Measurements from ENCODE around the gene RHOC.

The RHOC gene

DNA sequence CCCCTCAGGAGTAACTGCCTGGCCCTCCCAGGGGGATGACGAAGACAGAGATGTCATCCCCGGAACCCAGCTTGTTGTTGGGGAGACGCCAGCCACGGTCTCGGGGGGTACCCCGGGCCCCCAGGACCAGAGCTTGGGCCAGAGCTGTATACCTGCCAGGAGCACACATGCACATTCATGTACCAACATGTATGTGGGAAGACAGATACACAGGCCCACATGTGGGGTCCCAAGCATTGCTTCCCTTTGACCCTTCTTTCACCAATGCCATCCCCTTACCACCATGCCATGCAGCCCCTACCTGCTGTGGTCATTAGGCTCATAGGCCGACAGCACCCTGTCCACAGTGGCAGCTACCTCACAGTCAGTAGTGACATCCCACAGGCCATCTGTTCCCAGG is 3.2 kb upstream of the RHOC start:
- H3K27ac Mint-ChIP-seq: no peak overlapping the region
- TF ChIP-seq, protein P1, sequence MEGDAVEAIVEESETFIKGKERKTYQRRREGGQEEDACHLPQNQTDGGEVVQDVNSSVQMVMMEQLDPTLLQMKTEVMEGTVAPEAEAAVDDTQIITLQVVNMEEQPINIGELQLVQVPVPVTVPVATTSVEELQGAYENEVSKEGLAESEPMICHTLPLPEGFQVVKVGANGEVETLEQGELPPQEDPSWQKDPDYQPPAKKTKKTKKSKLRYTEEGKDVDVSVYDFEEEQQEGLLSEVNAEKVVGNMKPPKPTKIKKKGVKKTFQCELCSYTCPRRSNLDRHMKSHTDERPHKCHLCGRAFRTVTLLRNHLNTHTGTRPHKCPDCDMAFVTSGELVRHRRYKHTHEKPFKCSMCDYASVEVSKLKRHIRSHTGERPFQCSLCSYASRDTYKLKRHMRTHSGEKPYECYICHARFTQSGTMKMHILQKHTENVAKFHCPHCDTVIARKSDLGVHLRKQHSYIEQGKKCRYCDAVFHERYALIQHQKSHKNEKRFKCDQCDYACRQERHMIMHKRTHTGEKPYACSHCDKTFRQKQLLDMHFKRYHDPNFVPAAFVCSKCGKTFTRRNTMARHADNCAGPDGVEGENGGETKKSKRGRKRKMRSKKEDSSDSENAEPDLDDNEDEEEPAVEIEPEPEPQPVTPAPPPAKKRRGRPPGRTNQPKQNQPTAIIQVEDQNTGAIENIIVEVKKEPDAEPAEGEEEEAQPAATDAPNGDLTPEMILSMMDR (IDR thresholded peaks at IDR 0.05): no peak
- peaks cover 51% of the 10 kb centered on the region for H3K27me3 Mint-ChIP-seq (ENCODE audit: low read depth, poor library complexity)
- no peak for DNase-seq
- H3K4me3 Mint-ChIP-seq: no peak overlapping the region
- H3K9me3 Mint-ChIP-seq: no peaks in the 10 kb centered on the region
- H3K36me3 Mint-ChIP-seq (ENCODE audit: low read depth): no peaks in the 10 kb centered on the region
- H3K4me1 Mint-ChIP-seq: peaks cover 52% of the 10 kb centered on the region

DNA sequence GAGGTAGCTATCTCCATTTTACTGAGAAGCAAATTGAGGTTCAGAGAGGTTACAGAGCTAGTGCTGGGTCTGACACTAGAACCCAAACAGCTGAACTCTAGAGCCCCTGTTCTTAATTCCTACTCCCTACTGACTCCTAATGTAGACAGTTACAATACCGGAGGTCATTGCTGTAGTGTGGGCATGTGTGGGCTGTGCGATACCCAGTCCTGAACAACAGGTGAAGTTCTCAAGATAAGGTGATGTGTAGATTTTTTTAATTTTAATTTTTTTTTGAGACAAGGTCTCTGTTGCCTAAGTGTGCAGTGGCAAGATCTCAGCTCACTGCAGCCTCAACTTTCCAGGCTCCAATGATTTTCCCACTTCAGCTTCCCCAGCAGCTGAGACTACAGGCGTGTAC is 1.6 kb upstream of the RHOC start:
- H3K27me3 Mint-ChIP-seq (ENCODE audit: low read depth, poor library complexity): peaks cover 39% of the 10 kb centered on the region
- no peaks in the 10 kb centered on the region for H3K36me3 Mint-ChIP-seq (ENCODE audit: low read depth)
- no peak for DNase-seq
- peak overlapping the region; percentile 11 for H3K4me3 Mint-ChIP-seq
- H3K9me3 Mint-ChIP-seq: no peaks in the 10 kb centered on the region
- TF ChIP-seq, protein P1 (IDR thresholded peaks at IDR 0.05): no peak
- peaks cover 57% of the 10 kb centered on the region for H3K4me1 Mint-ChIP-seq
- H3K27ac Mint-ChIP-seq: no peak overlapping the region

DNA sequence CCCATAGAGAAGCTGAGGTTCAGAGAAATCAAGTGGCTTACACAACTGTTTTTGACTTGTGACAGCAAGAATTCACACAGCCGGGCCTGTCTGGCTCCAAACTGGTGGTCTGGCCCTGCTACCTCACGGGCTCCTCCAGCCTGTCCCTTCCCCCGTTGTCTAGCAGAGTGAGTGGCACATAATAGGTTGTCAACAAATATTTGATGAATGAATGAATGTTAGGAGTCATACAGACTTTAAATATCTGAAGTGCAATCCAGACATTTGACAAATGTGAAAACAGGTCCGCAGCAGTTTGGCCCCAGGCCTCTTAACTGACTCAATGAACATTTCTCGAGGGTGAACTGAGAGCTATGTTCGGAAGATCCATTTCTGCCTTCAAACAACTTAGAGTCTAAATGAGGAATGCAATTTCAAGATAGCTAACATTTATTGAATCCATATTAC is 1.1 kb upstream of the RHOC start:
- Mint-ChIP-seq H3K9me3 (no peaks in the 10 kb centered on the region), H3K36me3 (ENCODE audit: low read depth) (peaks cover 2% of the 10 kb centered on the region), H3K4me3 (peak overlapping the region; percentile 83), H3K27ac (no peak overlapping the region), H3K4me1 (peaks cover 61% of the 10 kb centered on the region), H3K27me3 (ENCODE audit: low read depth, poor library complexity) (peaks cover 34% of the 10 kb centered on the region)
- TF ChIP-seq, protein P1 (IDR thresholded peaks at IDR 0.05): no peak
- no peak for DNase-seq

- H3K4me3 Mint-ChIP-seq: peak overlapping the region; percentile 83
- TF ChIP-seq, protein P1 (IDR thresholded peaks at IDR 0.05): peak; percentile 75
These were observed 484 bp upstream of the RHOC start for GRCh38 chr1:112707221-112708001.

DNA sequence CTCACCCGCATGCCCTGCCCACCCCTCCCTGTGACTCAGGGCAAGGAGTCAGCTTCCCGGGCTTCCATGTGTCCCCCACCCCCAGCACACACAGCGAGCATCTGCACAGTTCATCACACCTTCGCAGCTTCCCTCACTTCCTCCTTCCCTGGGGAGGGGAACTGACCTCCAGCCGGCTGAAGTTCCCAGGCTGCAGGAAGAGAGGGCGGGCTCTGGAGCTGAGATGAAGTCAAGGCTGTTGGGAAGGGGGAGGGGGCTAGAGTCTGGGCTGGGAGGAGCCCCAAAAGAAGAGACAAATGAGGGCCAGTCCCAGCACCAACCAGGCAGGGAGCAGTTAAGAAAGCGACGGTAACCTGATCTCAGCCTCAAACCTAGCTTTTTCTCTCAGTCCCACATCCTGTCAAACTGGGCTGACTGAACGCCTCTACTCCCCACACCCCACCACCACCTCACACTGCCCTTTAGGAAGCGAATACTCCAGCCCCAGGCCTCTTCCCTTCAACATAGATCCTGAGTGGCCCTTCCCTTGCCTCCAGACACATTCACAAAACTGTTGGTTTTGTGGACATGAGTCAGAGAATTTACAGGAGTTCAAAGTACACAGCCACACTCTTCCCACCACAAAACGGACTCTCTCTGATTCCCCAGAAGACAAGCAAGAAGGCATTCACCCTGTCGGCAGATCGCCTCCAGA is 1.8 kb downstream of the RHOC start:
- TF ChIP-seq, protein P1 (IDR thresholded peaks at IDR 0.05): no peak
- Mint-ChIP-seq H3K27ac (peak overlapping the region; percentile 99), H3K27me3 (ENCODE audit: low read depth, poor library complexity) (peaks cover 18% of the 10 kb centered on the region), H3K36me3 (ENCODE audit: low read depth) (peaks cover 23% of the 10 kb centered on the region), H3K9me3 (no peaks in the 10 kb centered on the region), H3K4me1 (peaks cover 75% of the 10 kb centered on the region), H3K4me3 (peak overlapping the region; percentile 96)
- DNase-seq: peak; percentile 87

More at GRCh38 chr1:112707221-112708001, 484 bp upstream of the RHOC start:
- peaks cover 67% of the 10 kb centered on the region for H3K4me1 Mint-ChIP-seq
- no peak overlapping the region for H3K27ac Mint-ChIP-seq
- H3K27me3 Mint-ChIP-seq (ENCODE audit: low read depth, poor library complexity): peaks cover 29% of the 10 kb centered on the region
- H3K9me3 Mint-ChIP-seq: no peaks in the 10 kb centered on the region
- DNase-seq: peak; percentile 89
- H3K36me3 Mint-ChIP-seq (ENCODE audit: low read depth): peaks cover 8% of the 10 kb centered on the region

Data from nephron progenitor cell (in vitro differentiated cells).